Left ventricle myocardium inferior (tissue), 1 donor: ENCODE measurements around the gene SULT1C4. TPM values are rescaled to one million over a fixed set of nuclear protein-coding genes. Genes with fewer than 3 reads are reported as not detected.
"Not testable (repeated sequence)": the region's sequence is repeated elsewhere in the genome, so short reads cannot be mapped to it uniquely, and the experiment has no call there.

Source experiments
- DNase-seq: peaks from one replicate; pipeline ENCODE4 v3.0.0-alpha.2; 2020
- H3K27ac ChIP-seq: fragments of 200-600 bp; replicated peaks from 2 replicates; pipeline ENCODE4 v1.8.0; 2021
- H3K27me3 ChIP-seq: fragments of 200-600 bp; 2 replicates; pipeline ENCODE4 v1.8.0; 2021; ENCODE audit warnings: low read depth
- H3K36me3 ChIP-seq: fragments of 200-600 bp; 2 replicates; pipeline ENCODE4 v1.8.0; 2021
- H3K4me1 ChIP-seq: fragments of 200-600 bp; 2 replicates; pipeline ENCODE4 v1.8.0; 2021
- H3K4me3 ChIP-seq: fragments of 200-600 bp; 2 replicates; pipeline ENCODE4 v1.8.0; 2021; ENCODE audit warnings: mild to moderate bottlenecking, moderate library complexity
- H3K9me3 ChIP-seq: fragments of 200-600 bp; replicated peaks from 2 replicates; pipeline ENCODE4 v1.8.0; 2021
- CTCF ChIP-seq: fragments of 200-600 bp; IDR thresholded peaks from 2 replicates; pipeline ENCODE4 v1.8.0; 2021; ENCODE audit warnings: antibody characterized with exemption, mild to moderate bottlenecking, borderline replicate concordance
- intact Hi-C: fragments of 100-400 bp; cut with micrococcal nuclease; formaldehyde crosslinking; loops from one replicate; pipeline ENCODE4 v1.11.0; 2022
- total RNA-seq: library from RNA; stranded (reverse); fragmentation: NEBNext Ultra II Directional; extraction: Animal tissue kit (Norgen Biotek cat#: 25700); gene quantifications from one replicate; pipeline ENCODE4 v1.2.1, GENCODE V29; 2021
- donor health status: DM: no; HTN: yes; CAD: no; lungs with severe emphysema.

SULT1C4 gene
- total RNA-seq, 1 donor from 2014 or later = 2.7 TPM

DNA sequence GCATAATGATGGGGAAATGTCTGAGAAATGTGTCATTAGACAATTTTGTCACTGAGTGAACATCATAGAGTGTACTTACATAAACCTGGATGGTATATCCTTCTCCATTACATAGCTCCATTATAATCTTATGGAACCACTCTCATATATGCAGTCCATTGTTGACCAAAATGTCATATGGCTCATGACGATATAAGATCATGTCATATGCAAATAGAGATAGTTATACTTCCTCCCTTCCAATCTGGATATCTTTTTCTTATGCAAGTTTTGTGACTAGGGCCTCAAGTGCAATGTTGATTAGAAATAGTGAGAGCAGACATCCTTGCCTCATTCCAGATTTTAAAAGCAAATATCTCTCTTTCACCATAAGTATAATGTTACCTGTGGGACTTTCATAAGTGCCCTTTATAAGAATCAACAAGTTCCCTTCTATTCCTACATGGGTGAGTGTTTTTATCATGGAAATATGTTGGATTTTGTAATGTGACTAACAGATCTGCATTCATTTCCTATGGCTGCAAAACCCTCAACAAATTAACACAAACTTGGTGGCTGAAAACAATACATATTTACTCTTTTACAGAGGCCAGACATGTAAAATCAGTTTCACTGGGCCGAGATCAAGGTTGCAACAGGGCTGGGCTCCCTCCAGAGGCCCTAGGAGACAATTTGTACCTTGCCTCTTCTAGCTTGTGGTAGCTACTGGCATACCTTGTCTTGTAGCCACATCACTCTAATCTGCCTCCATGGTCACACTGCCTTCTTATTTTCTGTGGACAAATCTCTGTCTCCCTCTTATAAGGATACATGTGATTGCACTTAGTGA, 21.6 kb upstream of the SULT1C4 start:
- intact Hi-C loops = no loop called here
- Histone ChIP-seq H3K27me3 (no peaks in the 10 kb centered on the region), H3K27ac (no peak overlapping the region), H3K36me3 (no peaks in the 10 kb centered on the region), H3K4me1 (no peaks in the 10 kb centered on the region), H3K9me3 (no peaks in the 10 kb centered on the region), H3K4me3 (no peak overlapping the region)
- DNase-seq = no peak
- no peak for TF ChIP-seq CTCF

GRCh38 chr2:108359336-108359735, 18.4 kb upstream of the SULT1C4 start:
- H3K27me3 ChIP-seq, H3K4me1 ChIP-seq, H3K27ac ChIP-seq, H3K36me3 ChIP-seq, DNase-seq, H3K9me3 ChIP-seq, H3K4me3 ChIP-seq, intact Hi-C loops: not testable (repeated sequence)

- peaks cover 6% of the 10 kb centered on the region for H3K9me3 ChIP-seq
- TF ChIP-seq CTCF = no peak
- H3K27me3 ChIP-seq = no peaks in the 10 kb centered on the region
- no peaks in the 10 kb centered on the region for H3K36me3 ChIP-seq
- DNase-seq = no peak
- no peak overlapping the region for H3K4me3 ChIP-seq
- intact Hi-C loops = no loop called here
- H3K4me1 ChIP-seq = no peaks in the 10 kb centered on the region
- H3K27ac ChIP-seq = no peak overlapping the region
These were observed 16.8 kb upstream of the SULT1C4 start for GRCh38 chr2:108360776-108361468.

DNA sequence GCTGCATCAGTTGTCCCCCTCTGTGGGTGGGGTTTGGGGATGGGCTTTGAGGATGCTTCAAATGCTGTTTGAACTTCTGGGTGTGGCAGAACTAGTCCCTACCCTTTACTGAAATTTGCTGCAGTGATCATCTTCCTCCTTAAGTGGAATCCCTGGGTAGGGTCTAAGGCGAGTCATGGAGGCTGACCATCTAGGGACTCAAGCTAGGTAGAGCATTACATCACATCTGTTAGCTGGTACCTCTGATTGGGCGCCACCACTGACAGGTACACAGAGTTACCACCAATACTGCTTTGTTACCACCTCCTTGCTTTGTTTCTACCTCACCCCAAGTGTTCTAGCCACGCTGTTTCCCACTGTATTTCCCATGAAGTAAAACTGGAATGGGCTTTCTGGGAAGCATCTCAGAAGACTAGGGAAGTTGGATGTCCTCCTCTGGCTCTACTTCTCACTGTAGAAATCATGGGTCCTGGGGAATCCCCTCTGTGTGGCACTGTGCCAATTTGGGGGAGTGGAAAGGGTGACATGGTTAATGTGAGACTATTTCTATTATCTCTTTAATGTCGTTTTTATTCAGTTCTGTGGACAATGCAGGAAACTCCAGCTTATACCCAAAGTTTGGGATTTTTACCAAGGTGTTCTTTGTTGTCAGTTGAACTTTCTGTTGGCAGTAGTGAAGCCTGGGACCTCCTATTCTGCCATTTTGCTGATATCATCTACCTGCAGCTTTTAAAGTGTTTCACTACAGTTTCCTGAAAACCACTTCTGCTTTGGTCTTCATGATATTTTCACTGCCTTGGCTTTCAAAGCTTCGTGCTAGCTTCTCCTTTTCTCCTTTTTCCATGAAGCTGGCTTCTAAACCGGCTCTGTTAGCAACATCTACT, 14.5 kb upstream of the SULT1C4 start:
- no peak for TF ChIP-seq CTCF
- Histone ChIP-seq H3K27me3 (no peaks in the 10 kb centered on the region), H3K4me1 (no peaks in the 10 kb centered on the region), H3K27ac (no peak overlapping the region), H3K9me3 (peaks cover 6% of the 10 kb centered on the region), H3K4me3 (no peak overlapping the region), H3K36me3 (no peaks in the 10 kb centered on the region)
- DNase-seq = no peak
- intact Hi-C loops = no loop called here

- DNase-seq = no peak
- H3K4me1 ChIP-seq = no peaks in the 10 kb centered on the region
- no peak overlapping the region for H3K4me3 ChIP-seq
- H3K9me3 ChIP-seq = peaks cover 6% of the 10 kb centered on the region
- H3K36me3 ChIP-seq = no peaks in the 10 kb centered on the region
- no peaks in the 10 kb centered on the region for H3K27me3 ChIP-seq
- TF ChIP-seq CTCF = no peak
- intact Hi-C loops = no loop called here
- no peak overlapping the region for H3K27ac ChIP-seq
These were observed 13.9 kb upstream of the SULT1C4 start for GRCh38 chr2:108363908-108364225.
